ENCODE results near the gene URAD.

The URAD gene

GRCh38 chr13:28027071-28027470, 38.6 kb upstream of the URAD start:
- no peak for TF ChIP-seq CTCF (IDR thresholded peaks at IDR 0.05)

GRCh38 chr13:28026508-28026907, 38.0 kb upstream of the URAD start:
- no peak for TF ChIP-seq CTCF (IDR thresholded peaks at IDR 0.05)

- TF ChIP-seq CTCF (IDR thresholded peaks at IDR 0.05): no peak
Measured at GRCh38 chr13:28022848-28023518, 34.5 kb upstream of the URAD start.

- TF ChIP-seq CTCF (IDR thresholded peaks at IDR 0.05): no peak
Measured at GRCh38 chr13:28014301-28014700, 25.8 kb upstream of the URAD start.

GRCh38 chr13:28013482-28013881, 25.0 kb upstream of the URAD start:
- no peak for TF ChIP-seq CTCF (IDR thresholded peaks at IDR 0.05)

GRCh38 chr13:28012896-28013295, 24.4 kb upstream of the URAD start:
- TF ChIP-seq CTCF (IDR thresholded peaks at IDR 0.05): no peak

- no peak for TF ChIP-seq CTCF (IDR thresholded peaks at IDR 0.05)
Measured at GRCh38 chr13:28012383-28012782, 23.9 kb upstream of the URAD start.

- no peak for TF ChIP-seq CTCF (IDR thresholded peaks at IDR 0.05)
Measured at GRCh38 chr13:28010046-28010445, 21.6 kb upstream of the URAD start.
